Ishikawa (cell line): ENCODE measurements around the gene VBP1.

Experiments
- CEBPB ChIP-seq: IDR thresholded peaks from 2 replicates; pipeline ENCODE4 v1.6.1; 2012
- CREB1 ChIP-seq: IDR thresholded peaks from 2 replicates; pipeline ENCODE4 v1.6.1; 2012; ENCODE audit warnings: low read depth
- EGR1 ChIP-seq: IDR thresholded peaks from 2 replicates; pipeline ENCODE4 v1.6.1; 2012
- EP300 ChIP-seq: IDR thresholded peaks from 2 replicates; pipeline ENCODE4 v1.6.1; 2012; ENCODE audit warnings: borderline replicate concordance
- FOXM1 ChIP-seq: IDR thresholded peaks from 2 replicates; pipeline ENCODE4 v1.6.1; 2012; ENCODE audit warnings: low read depth, borderline replicate concordance
- MAX ChIP-seq: IDR thresholded peaks from 2 replicates; pipeline ENCODE4 v1.6.1; 2012
- NFIC ChIP-seq: IDR thresholded peaks from 2 replicates; pipeline ENCODE4 v1.6.1; 2012
- RAD21 ChIP-seq: IDR thresholded peaks from 2 replicates; pipeline ENCODE4 v1.6.1; 2012; ENCODE audit warnings: low read depth
- REST ChIP-seq: IDR thresholded peaks from 2 replicates; pipeline ENCODE4 v1.6.1; 2012; ENCODE audit warnings: low read depth, mild to moderate bottlenecking
- TAF1 ChIP-seq: IDR thresholded peaks from 2 replicates; pipeline ENCODE4 v1.6.1; 2012; ENCODE audit warnings: low read depth, mild to moderate bottlenecking
- TCF12 ChIP-seq: IDR thresholded peaks from 2 replicates; pipeline ENCODE4 v1.6.1; 2012; ENCODE audit warnings: low read depth
- TEAD4 ChIP-seq: IDR thresholded peaks from 2 replicates; pipeline ENCODE4 v1.6.1; 2012
- USF1 ChIP-seq: IDR thresholded peaks from 2 replicates; pipeline ENCODE4 v1.6.1; 2012
- YY1 ChIP-seq: IDR thresholded peaks from 2 replicates; pipeline ENCODE4 v1.6.1; 2012; ENCODE audit warnings: low read depth
- ZBTB7A ChIP-seq: IDR thresholded peaks from 2 replicates; pipeline ENCODE4 v1.6.1; 2012; ENCODE audit warnings: low read depth

The VBP1 gene

GRCh38 chrX:155211208-155211607 is 5.1 kb upstream of the VBP1 start:
- no peak for TF ChIP-seq FOXM1
- TF ChIP-seq TCF12, result no peak
- TF ChIP-seq RAD21, result no peak
- TF ChIP-seq YY1, result no peak
- no peak for TF ChIP-seq USF1

GRCh38 chrX:155213731-155214130 is 2.5 kb upstream of the VBP1 start:
- TF ChIP-seq NFIC (no peak), EP300 (no peak), CREB1 (no peak), USF1 (no peak), RAD21 (no peak), CEBPB (no peak), TEAD4 (no peak), TAF1 (no peak), FOXM1 (no peak), ZBTB7A (no peak), TCF12 (no peak), EGR1 (no peak), MAX (no peak), REST (no peak), YY1 (no peak)

GRCh38 chrX:155215443-155216178 is 649 bp upstream of the VBP1 start:
- TF ChIP-seq USF1 (no peak), FOXM1 (no peak), NFIC (no peak), EGR1 (no peak), CEBPB (peak; percentile 66; the same call in 1 of the 2 replicates), YY1 (no peak)

GRCh38 chrX:155216940-155217440 is 730 bp downstream of the VBP1 start:
- TF ChIP-seq CREB1, result no peak
- no peak for TF ChIP-seq MAX
- no peak for TF ChIP-seq USF1
- no peak for TF ChIP-seq CEBPB
- no peak for TF ChIP-seq TEAD4

GRCh38 chrX:155218777-155219176 is 2.5 kb downstream of the VBP1 start:
- TF ChIP-seq NFIC, result no peak
- TF ChIP-seq TEAD4, result no peak
- TF ChIP-seq FOXM1, result no peak
- no peak for TF ChIP-seq CEBPB
- no peak for TF ChIP-seq ZBTB7A
- no peak for TF ChIP-seq TCF12

GRCh38 chrX:155221351-155221750 is 5.1 kb downstream of the VBP1 start:
- no peak for TF ChIP-seq YY1
- TF ChIP-seq TEAD4, result no peak
- no peak for TF ChIP-seq EGR1
- no peak for TF ChIP-seq TCF12
- no peak for TF ChIP-seq TAF1
- TF ChIP-seq FOXM1, result no peak
- TF ChIP-seq NFIC, result no peak
- no peak for TF ChIP-seq USF1
- TF ChIP-seq MAX, result no peak
- no peak for TF ChIP-seq RAD21
- no peak for TF ChIP-seq REST
- no peak for TF ChIP-seq ZBTB7A
- TF ChIP-seq CREB1, result no peak
